T-cell (primary cell): ENCODE data around the gene DNAJB9. TPM values are rescaled to one million over a fixed set of nuclear protein-coding genes. Genes with fewer than 3 reads are reported as not detected.
A peak's percentile ranks its signal among the peaks of the same experiment; 100 is the strongest.

Experiments
- ATAC-seq, 4 experiments: fragments of 200-7000 bp in 3 of 4; fragments of 150-1000 bp in 1 of 4; cut with Tn5 transposase; replicated peaks in 1 of 4; 1 replicate in 3 of 4; 2 replicates in 1 of 4; pipeline ENCODE4 v1.10.0; 2021; ENCODE audit warnings: moderate library complexity in 3 of 4, mild to moderate bottlenecking in 2 of 4, moderate number of reproducible peaks in 1 of 4
- CTCF ChIA-PET, 2 donors: fragments of 300-600 bp; sonication (Branson Sonifier 250); formaldehyde crosslinking; loops; one replicate each; lab custom pipeline; 2022; ENCODE audit warnings: antibody characterized with exemption in 2 of 2; lab: Charles Lee
- POLR2A ChIA-PET, 2 donors: fragments of 300-600 bp; sonication (Branson Sonifier 250); formaldehyde crosslinking; loops; one replicate each; lab custom pipeline; 2022; ENCODE audit warnings: antibody characterized with exemption in 2 of 2; lab: Charles Lee
- DNase-seq, 35 experiments: peaks; one replicate each; pipeline versions ENCODE4 v3.0.0 to v3.0.0-alpha.2; 2013 to 2023
- H3K27ac ChIP-seq: one replicate; pipeline ENCODE4 v1.5.1; 2013; ENCODE audit warnings: low read length
- H3K27me3 ChIP-seq, 2 experiments: replicated peaks in 1 of 2; 1 replicate in 1 of 2; 2 replicates in 1 of 2; pipeline versions ENCODE4 v1.6.1 to v1.7.0; 2013; ENCODE audit warnings: low read length in 1 of 2, mixed read lengths in 1 of 2; ENCODE audit not compliant: control insufficient read depth in 2 of 2, insufficient read depth in 2 of 2; ENCODE audit errors: extremely low read depth in 1 of 2
- H3K36me3 ChIP-seq, 2 donors: 1 replicate in 1 of 2; 2 replicates in 1 of 2; pipeline versions ENCODE4 v1.6.1 to v1.7.0; 2013; ENCODE audit warnings: low read length in 1 of 2; ENCODE audit not compliant: control insufficient read depth in 2 of 2, insufficient read depth in 1 of 2; ENCODE audit errors: extremely low read depth in 1 of 2
- H3K4me1 ChIP-seq, 2 experiments: 1 replicate in 1 of 2; 2 replicates in 1 of 2; pipeline versions ENCODE4 v1.6.1 to v1.7.0; 2013; ENCODE audit warnings: low read length in 2 of 2, mixed read lengths in 1 of 2; ENCODE audit not compliant: insufficient read depth in 2 of 2, control insufficient read depth in 1 of 2; ENCODE audit errors: extremely low read depth in 1 of 2
- H3K4me3 ChIP-seq, 2 donors: 1 replicate in 1 of 2; 2 replicates in 1 of 2; pipeline versions ENCODE4 v1.5.1 to v1.7.0; 2013; ENCODE audit warnings: mild to moderate bottlenecking in 2 of 2, low read length in 1 of 2, moderate library complexity in 1 of 2; ENCODE audit not compliant: control insufficient read depth in 1 of 2; ENCODE audit errors: extremely low read depth in 1 of 2
- H3K9me3 ChIP-seq: 2 replicates; pipeline ENCODE4 v1.7.0; 2013
- H3K27ac Mint-ChIP-seq, 2 donors: one replicate each; pipeline ENCODE4 v1.8.0; 2020 to 2021; ENCODE audit warnings: mild to moderate bottlenecking in 2 of 2, mixed read lengths in 2 of 2
- H3K27me3 Mint-ChIP-seq, 2 donors: one replicate each; pipeline ENCODE4 v1.8.0; 2021 to 2022; ENCODE audit warnings: mixed read lengths in 2 of 2
- H3K36me3 Mint-ChIP-seq: one replicate; pipeline ENCODE4 v1.8.0; 2021; ENCODE audit warnings: mixed read lengths
- H3K4me1 Mint-ChIP-seq, 3 donors: one replicate each; pipeline ENCODE4 v1.8.0; 2020 to 2022; ENCODE audit warnings: mixed read lengths in 3 of 3, mild to moderate bottlenecking in 1 of 3
- H3K4me3 Mint-ChIP-seq, 3 donors: one replicate each; pipeline ENCODE4 v1.8.0; 2020 to 2022; ENCODE audit warnings: mild to moderate bottlenecking in 3 of 3, mixed read lengths in 3 of 3, moderate library complexity in 3 of 3
- H3K9me3 Mint-ChIP-seq, 3 donors: one replicate each; pipeline ENCODE4 v1.8.0; 2020 to 2022; ENCODE audit warnings: mixed read lengths in 3 of 3
- WGBS: methylation state at CpG from one replicate; pipeline ENCODE4 v1.1.5; 2013; ENCODE audit warnings: missing lambda C conversion rate; ENCODE audit not compliant: insufficient coverage; 5-methylcytosine and 5-hydroxymethylcytosine counted together
- total RNA-seq, 35 experiments: library from RNA in 6 of 35; stranded (reverse) in 6 of 35; fragments of 120-200 nt in 1 of 35; gene quantifications; one replicate each; pipeline versions ENCODE4 v1.2.1 to v1.2.4 and lab custom pipeline; 2013 to 2026

DNAJB9 gene
- total RNA-seq, 5 donors from 2014 or later (not counting 1 experiment from before 2014, with no cell fraction given) = 20.5 to 60.8 (median 27.9) TPM

DNA sequence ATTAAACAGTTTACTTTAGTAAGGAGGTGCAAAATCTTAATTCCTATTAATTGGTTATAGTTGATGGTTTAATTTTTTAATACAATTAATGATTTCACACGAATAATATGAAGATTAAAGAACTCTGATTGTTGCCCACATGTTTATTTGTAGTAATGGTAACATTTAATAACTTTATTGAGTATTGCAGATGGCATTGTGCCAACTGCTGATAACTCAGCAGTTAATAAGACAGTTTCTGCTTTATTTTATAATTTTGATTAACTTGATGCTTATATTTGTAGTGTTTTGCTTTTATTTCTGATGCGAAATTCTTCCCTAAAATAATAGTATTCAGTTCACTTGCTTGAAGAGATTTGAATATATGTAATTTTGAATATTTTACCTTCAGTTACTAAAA lies 2.8 kb downstream of the DNAJB9 start:
- peaks cover 55 to 84% (median 67%) of the 10 kb centered on the region in 3 donors for H3K4me1 Mint-ChIP-seq
- H3K27ac ChIP-seq = no peak overlapping the region
- H3K36me3 Mint-ChIP-seq = peaks cover 38% of the 10 kb centered on the region
- H3K4me3 Mint-ChIP-seq = no peak overlapping the region
- ChIA-PET CTCF (no interaction called here), POLR2A (interaction anchor here (0.5 to 4.7 kb wide), 3 partner anchors 47 to 123 kb away, joined by 3 to 56 read pairs (median 3); partner anchors contain the start of gene PNPLA8 (in 1 of the 2))
- no peaks in the 10 kb centered on the region for H3K9me3 ChIP-seq
- peaks cover 0 to 30% of the 10 kb centered on the region in 2 donors for H3K36me3 ChIP-seq
- H3K27me3 ChIP-seq = no peaks in the 10 kb centered on the region
- H3K27ac Mint-ChIP-seq = no peak overlapping the region
- no peak for ATAC-seq
- no CpG with 5 or more reads among the region's 2 CpGs for WGBS
- peaks cover 15 to 21% of the 10 kb centered on the region in 2 experiments for H3K4me1 ChIP-seq
- H3K4me3 ChIP-seq = no peak overlapping the region
- no peak for DNase-seq
- H3K27me3 Mint-ChIP-seq = no peaks in the 10 kb centered on the region
- no peaks in the 10 kb centered on the region for H3K9me3 Mint-ChIP-seq

DNA sequence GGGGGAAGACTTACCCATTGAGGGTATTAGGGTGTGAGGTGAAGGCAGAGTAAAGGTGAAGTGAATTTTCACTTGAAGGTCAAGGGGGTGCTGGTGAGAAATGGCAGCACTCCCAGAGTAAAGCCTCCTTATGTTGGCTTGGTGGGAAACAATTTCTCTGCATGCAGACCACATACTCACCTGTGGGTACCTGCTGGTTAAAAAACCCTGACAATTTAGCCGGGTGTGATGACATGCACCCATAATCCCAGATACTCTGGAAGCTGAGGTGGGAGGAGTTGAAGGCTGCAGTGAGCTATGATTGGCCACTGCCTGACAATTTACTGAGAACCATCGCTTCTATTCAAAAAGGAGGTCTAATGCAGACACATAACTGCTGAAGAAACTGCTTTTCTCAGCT lies 5.5 kb downstream of the DNAJB9 start:
- H3K4me1 Mint-ChIP-seq = peaks cover 38 to 57% (median 47%) of the 10 kb centered on the region in 3 donors
- DNase-seq (no peak), ATAC-seq (no peak)
- Histone ChIP-seq H3K9me3 (no peaks in the 10 kb centered on the region), H3K4me3 (no peak overlapping the region), H3K36me3 (peaks cover 0 to 38% of the 10 kb centered on the region in 2 donors), H3K27ac (no peak overlapping the region), H3K4me1 (peaks cover 8 to 12% of the 10 kb centered on the region in 2 experiments), H3K27me3 (no peaks in the 10 kb centered on the region)
- POLR2A ChIA-PET = interaction anchor here (0.7 to 1.3 kb wide), 4 partner anchors 50 to 55 kb away, joined by 3 to 6 read pairs (median 4); no protein-coding TSS in a partner anchor
- H3K27me3 Mint-ChIP-seq = no peaks in the 10 kb centered on the region
- H3K36me3 Mint-ChIP-seq = peaks cover 59% of the 10 kb centered on the region
- no CpG with 5 or more reads among the region's 2 CpGs for WGBS
- CTCF ChIA-PET = interaction anchor here (0.7 to 1.1 kb wide), 3 partner anchors 25 to 78 kb away, joined by 3 to 4 read pairs (median 4); no protein-coding TSS in a partner anchor
- H3K27ac Mint-ChIP-seq = no peak overlapping the region
- H3K9me3 Mint-ChIP-seq = peaks cover 0 to 3% (median 0%) of the 10 kb centered on the region in 3 donors
- no peak overlapping the region for H3K4me3 Mint-ChIP-seq

DNA sequence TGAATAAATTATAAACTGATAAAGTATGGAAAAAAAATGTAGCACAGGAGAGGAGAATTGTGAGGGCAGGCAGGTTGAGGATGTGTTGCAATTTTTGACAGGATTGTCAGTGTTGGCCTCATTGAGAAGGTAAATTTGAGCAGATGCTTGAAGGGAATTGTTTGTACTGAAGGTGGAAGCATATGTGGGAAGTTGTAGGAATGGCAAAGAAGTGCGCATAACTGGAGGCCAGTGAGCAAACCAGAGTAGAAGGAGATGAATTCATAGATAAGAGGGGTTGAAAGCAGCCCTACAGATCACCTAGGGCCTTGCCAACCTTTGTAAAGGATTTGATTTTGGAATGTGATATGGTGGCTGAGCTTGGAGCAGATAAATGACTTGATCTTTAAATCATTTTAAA lies 6.4 kb downstream of the DNAJB9 start:
- 100% methylated on average over 1 of the region's 1 CpG for WGBS
- no peak for ATAC-seq
- H3K36me3 Mint-ChIP-seq = peaks cover 59% of the 10 kb centered on the region
- H3K27ac ChIP-seq = no peak overlapping the region
- POLR2A ChIA-PET = no interaction called here
- H3K27ac Mint-ChIP-seq = no peak overlapping the region
- H3K4me3 Mint-ChIP-seq = no peak overlapping the region
- no peaks in the 10 kb centered on the region for H3K27me3 ChIP-seq
- no peaks in the 10 kb centered on the region for H3K9me3 ChIP-seq
- no peak for DNase-seq
- H3K9me3 Mint-ChIP-seq = peaks cover 0 to 3% (median 0%) of the 10 kb centered on the region in 3 donors
- no peaks in the 10 kb centered on the region for H3K27me3 Mint-ChIP-seq
- peaks cover 34 to 48% (median 42%) of the 10 kb centered on the region in 3 donors for H3K4me1 Mint-ChIP-seq
- peaks cover 3 to 7% of the 10 kb centered on the region in 2 experiments for H3K4me1 ChIP-seq
- no peak overlapping the region for H3K4me3 ChIP-seq
- CTCF ChIA-PET = no interaction called here
- peaks cover 0 to 42% of the 10 kb centered on the region in 2 donors for H3K36me3 ChIP-seq

DNA sequence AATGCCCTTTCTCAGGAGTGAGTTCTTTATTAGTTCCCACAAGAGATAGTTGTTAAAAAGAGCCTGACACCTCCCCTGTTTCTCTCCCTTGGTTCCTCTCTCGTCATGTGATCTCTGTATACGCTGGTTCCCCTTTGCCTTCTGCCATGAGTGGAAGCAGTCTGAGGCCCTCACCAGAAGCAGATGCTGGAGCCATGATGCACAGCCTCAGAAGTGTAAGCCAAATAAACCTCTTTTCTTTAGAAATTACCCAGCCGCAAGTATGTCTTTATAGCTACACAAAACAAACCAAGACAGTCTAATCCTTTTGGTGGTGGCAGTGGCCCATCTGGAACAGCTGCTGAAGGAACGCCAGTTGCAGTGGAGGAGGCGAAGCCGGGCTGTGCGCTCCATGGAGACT lies 9.3 kb downstream of the DNAJB9 start:
- CTCF ChIA-PET = no interaction called here
- H3K36me3 Mint-ChIP-seq = peaks cover 48% of the 10 kb centered on the region
- H3K4me3 ChIP-seq = no peak overlapping the region
- WGBS = 98% methylated on average over 6 of the region's 7 CpGs
- H3K27ac Mint-ChIP-seq = no peak overlapping the region
- POLR2A ChIA-PET = no interaction called here
- H3K27ac ChIP-seq = no peak overlapping the region
- ATAC-seq = no peak
- no peaks in the 10 kb centered on the region for H3K27me3 Mint-ChIP-seq
- no peak for DNase-seq
- H3K9me3 ChIP-seq = no peaks in the 10 kb centered on the region
- peaks cover 12 to 21% (median 19%) of the 10 kb centered on the region in 3 donors for H3K4me1 Mint-ChIP-seq
- H3K27me3 ChIP-seq = no peaks in the 10 kb centered on the region
- peaks cover 0 to 3% (median 0%) of the 10 kb centered on the region in 3 donors for H3K9me3 Mint-ChIP-seq
- peaks cover 0 to 25% of the 10 kb centered on the region in 2 donors for H3K36me3 ChIP-seq
- no peaks in the 10 kb centered on the region for H3K4me1 ChIP-seq
- no peak overlapping the region for H3K4me3 Mint-ChIP-seq

DNA sequence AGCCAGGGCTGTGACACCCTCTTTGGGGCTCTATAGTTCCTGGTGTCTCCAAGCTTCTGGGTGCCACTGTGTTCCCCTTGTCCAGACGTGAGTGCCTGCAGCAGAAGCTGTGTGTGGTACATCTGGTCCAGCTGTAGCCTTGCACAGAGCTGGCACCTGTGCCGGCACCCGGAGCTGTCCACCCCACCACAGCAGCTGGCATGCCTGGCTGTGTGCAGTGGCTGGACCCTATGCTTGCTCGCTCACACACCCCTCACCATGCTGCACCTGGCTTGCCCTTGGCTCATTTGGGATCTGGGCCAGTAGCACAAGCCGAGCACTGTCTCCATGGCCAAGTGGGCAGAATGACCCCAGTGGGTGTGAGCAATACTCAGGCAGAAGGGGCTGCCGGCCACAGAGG lies 10.6 kb downstream of the DNAJB9 start:
- no peaks in the 10 kb centered on the region for H3K27me3 Mint-ChIP-seq
- H3K36me3 ChIP-seq = peaks cover 0 to 20% of the 10 kb centered on the region in 2 donors
- no peak overlapping the region for H3K4me3 Mint-ChIP-seq
- H3K27ac ChIP-seq = no peak overlapping the region
- ChIA-PET POLR2A (interaction anchor here in 1 of 2 donors (0.7 kb wide), 1 partner anchor 9 kb away, joined by 3 read pairs; no protein-coding TSS in a partner anchor), CTCF (no interaction called here)
- no peaks in the 10 kb centered on the region for H3K4me1 ChIP-seq
- no peaks in the 10 kb centered on the region for H3K27me3 ChIP-seq
- DNase-seq (no peak), ATAC-seq (peak in 1 of 4 experiments; percentile 31)
- no peak overlapping the region for H3K27ac Mint-ChIP-seq
- H3K4me1 Mint-ChIP-seq = peaks cover 4 to 16% (median 12%) of the 10 kb centered on the region in 3 donors
- 73% methylated on average over 5 of the region's 6 CpGs for WGBS
- H3K4me3 ChIP-seq = no peak overlapping the region
- peaks cover 0 to 3% (median 0%) of the 10 kb centered on the region in 3 donors for H3K9me3 Mint-ChIP-seq
- H3K36me3 Mint-ChIP-seq = peaks cover 37% of the 10 kb centered on the region
- no peaks in the 10 kb centered on the region for H3K9me3 ChIP-seq

DNA sequence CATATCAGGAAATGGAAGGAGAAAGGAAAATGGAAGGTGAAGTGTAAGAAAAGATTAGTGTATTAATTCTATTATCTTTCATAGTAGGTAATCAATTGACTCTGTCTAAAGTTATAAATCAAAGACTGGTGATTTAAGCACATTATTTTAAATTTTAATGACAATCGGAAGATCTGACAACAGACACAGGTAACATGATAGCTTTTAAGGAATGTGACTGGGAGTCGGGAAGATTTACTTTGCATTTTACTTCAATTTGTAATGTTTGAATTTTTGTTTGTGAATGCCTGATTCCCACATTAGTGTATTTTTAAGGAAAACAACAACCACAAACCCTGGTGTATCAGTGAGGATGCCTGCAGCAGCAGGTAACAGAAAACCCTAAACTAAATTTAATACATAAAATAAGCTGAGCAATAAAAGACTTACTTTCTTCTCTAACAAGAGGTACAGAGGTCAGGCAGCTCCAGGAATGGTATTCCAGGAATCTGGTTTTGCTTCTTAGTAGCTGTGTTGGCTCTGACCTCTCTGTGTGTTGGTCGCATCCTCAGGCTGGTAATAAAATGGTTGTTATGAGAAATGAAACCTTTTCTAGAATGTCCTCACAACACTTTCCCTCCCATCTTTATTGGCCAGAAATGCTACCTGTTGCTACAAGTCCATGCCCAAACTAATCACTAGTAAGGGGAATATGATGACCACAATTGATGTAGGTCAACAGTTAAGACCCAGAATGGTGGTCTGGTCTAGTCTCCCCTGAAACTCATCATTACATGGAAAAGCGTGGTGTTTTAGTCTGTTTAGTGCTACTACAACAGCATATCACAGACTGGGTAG lies 12.2 kb downstream of the DNAJB9 start:
- Histone ChIP-seq H3K27ac (no peak overlapping the region), H3K27me3 (no peaks in the 10 kb centered on the region), H3K4me3 (no peak overlapping the region), H3K36me3 (peaks cover 0 to 12% of the 10 kb centered on the region in 2 donors), H3K4me1 (no peaks in the 10 kb centered on the region), H3K9me3 (no peaks in the 10 kb centered on the region)
- Mint-ChIP-seq H3K27me3 (no peaks in the 10 kb centered on the region), H3K36me3 (peaks cover 23% of the 10 kb centered on the region), H3K27ac (no peak overlapping the region), H3K4me1 (peaks cover under 1 to 3% (median under 1%) of the 10 kb centered on the region in 3 donors), H3K9me3 (peaks cover 0 to 3% (median 0%) of the 10 kb centered on the region in 3 donors), H3K4me3 (no peak overlapping the region)
- no CpG with 5 or more reads among the region's 4 CpGs for WGBS
- CTCF ChIA-PET = no interaction called here
- ATAC-seq = no peak
- POLR2A ChIA-PET = interaction anchor here (0.6 kb wide), 2 partner anchors 11 to 63 kb away, joined by 3 to 4 read pairs; no protein-coding TSS in a partner anchor
- no peak for DNase-seq
